GM18873 (cell line): Measurements from ENCODE around the gene KHDRBS2.

ENCODE experiments used
- ATAC-seq: cut with Tn5 transposase; IDR thresholded peaks from one replicate; pipeline ENCODE4 v1.9.1; 2021; ENCODE audit warnings: mild to moderate bottlenecking, moderate library complexity, moderate number of reproducible peaks; ENCODE audit not compliant: unreplicated experiment, low FRiP score

KHDRBS2 gene

GRCh38 chr6:62039605-62040004 is 246.4 kb downstream of the KHDRBS2 start:
- no peak for ATAC-seq

- ATAC-seq: no peak
Observed at GRCh38 chr6:62037445-62037844, 248.6 kb downstream of the KHDRBS2 start.

- ATAC-seq: no peak
Observed at GRCh38 chr6:62035952-62036351, 250.1 kb downstream of the KHDRBS2 start.

- ATAC-seq: no peak
Observed at GRCh38 chr6:62013719-62014118, 272.3 kb downstream of the KHDRBS2 start.

- ATAC-seq: no peak
Observed at GRCh38 chr6:62009445-62009844, 276.6 kb downstream of the KHDRBS2 start.

- no peak for ATAC-seq
Observed at GRCh38 chr6:61989616-61990015, 296.4 kb downstream of the KHDRBS2 start.

GRCh38 chr6:61980622-61981021 is 305.4 kb downstream of the KHDRBS2 start:
- ATAC-seq: no peak

GRCh38 chr6:61977947-61978346 is 308.1 kb downstream of the KHDRBS2 start:
- ATAC-seq: no peak

- no peak for ATAC-seq
Observed at GRCh38 chr6:61977099-61977498, 308.9 kb downstream of the KHDRBS2 start.

GRCh38 chr6:61959196-61959595 is 326.8 kb downstream of the KHDRBS2 start:
- no peak for ATAC-seq

- no peak for ATAC-seq
Observed at GRCh38 chr6:61953851-61954250, 332.2 kb downstream of the KHDRBS2 start.

GRCh38 chr6:61951586-61951985 is 334.4 kb downstream of the KHDRBS2 start:
- ATAC-seq: no peak

- no peak for ATAC-seq
Observed at GRCh38 chr6:61950811-61951210, 335.2 kb downstream of the KHDRBS2 start.

GRCh38 chr6:61949971-61950370 is 336.1 kb downstream of the KHDRBS2 start:
- no peak for ATAC-seq

- ATAC-seq: no peak
Observed at GRCh38 chr6:61949161-61949560, 336.9 kb downstream of the KHDRBS2 start.

GRCh38 chr6:61947311-61947947 is 338.6 kb downstream of the KHDRBS2 start:
- no peak for ATAC-seq

- no peak for ATAC-seq
Observed at GRCh38 chr6:61940919-61941318, 345.1 kb downstream of the KHDRBS2 start.

GRCh38 chr6:61935242-61935846 is 350.7 kb downstream of the KHDRBS2 start:
- ATAC-seq: no peak

GRCh38 chr6:61909486-61909885 is 376.5 kb downstream of the KHDRBS2 start:
- no peak for ATAC-seq

- no peak for ATAC-seq
Observed at GRCh38 chr6:61901748-61902147, 384.3 kb downstream of the KHDRBS2 start.

GRCh38 chr6:61894536-61894935 is 391.5 kb downstream of the KHDRBS2 start:
- no peak for ATAC-seq

GRCh38 chr6:61887423-61887822 is 398.6 kb downstream of the KHDRBS2 start:
- no peak for ATAC-seq
